ENCODE data around the gene AP1G2. TPM values are rescaled to one million over a fixed set of nuclear protein-coding genes. Genes with fewer than 3 reads are reported as not detected.
A peak's percentile ranks its signal among the peaks of the same experiment; 100 is the strongest.

AP1G2 gene
- total RNA-seq, 1 donor from 2014 or later, result 53.2 TPM

GRCh38 chr14:23563473-23564180 lies 4.0 kb downstream of the AP1G2 start:
- DNase-seq (ENCODE audit: low read depth, low spot score), result no peak
- Mint-ChIP-seq H3K27ac (ENCODE audit: unreplicated experiment) (no peak overlapping the region), H3K4me3 (peak overlapping the region; percentile 68), H3K27me3 (ENCODE audit: low read depth) (peaks cover 10% of the 10 kb centered on the region), H3K4me1 (peaks cover 28% of the 10 kb centered on the region), H3K9me3 (no peaks in the 10 kb centered on the region), H3K36me3 (ENCODE audit: low read depth) (no peaks in the 10 kb centered on the region)
- no peak for TF ChIP-seq CTCF (conservative IDR thresholded peaks at IDR 0.05)

- Mint-ChIP-seq H3K27ac (ENCODE audit: unreplicated experiment) (no peak overlapping the region), H3K4me3 (peak overlapping the region; percentile 60), H3K36me3 (ENCODE audit: low read depth) (no peaks in the 10 kb centered on the region), H3K27me3 (ENCODE audit: low read depth) (peaks cover 6% of the 10 kb centered on the region), H3K4me1 (peaks cover 27% of the 10 kb centered on the region), H3K9me3 (no peaks in the 10 kb centered on the region)
- DNase-seq (ENCODE audit: low read depth, low spot score), result peak; percentile 73
- peak; percentile 87 for TF ChIP-seq CTCF (conservative IDR thresholded peaks at IDR 0.05)
Observed at GRCh38 chr14:23562822-23563472, 4.6 kb downstream of the AP1G2 start.

DNA sequence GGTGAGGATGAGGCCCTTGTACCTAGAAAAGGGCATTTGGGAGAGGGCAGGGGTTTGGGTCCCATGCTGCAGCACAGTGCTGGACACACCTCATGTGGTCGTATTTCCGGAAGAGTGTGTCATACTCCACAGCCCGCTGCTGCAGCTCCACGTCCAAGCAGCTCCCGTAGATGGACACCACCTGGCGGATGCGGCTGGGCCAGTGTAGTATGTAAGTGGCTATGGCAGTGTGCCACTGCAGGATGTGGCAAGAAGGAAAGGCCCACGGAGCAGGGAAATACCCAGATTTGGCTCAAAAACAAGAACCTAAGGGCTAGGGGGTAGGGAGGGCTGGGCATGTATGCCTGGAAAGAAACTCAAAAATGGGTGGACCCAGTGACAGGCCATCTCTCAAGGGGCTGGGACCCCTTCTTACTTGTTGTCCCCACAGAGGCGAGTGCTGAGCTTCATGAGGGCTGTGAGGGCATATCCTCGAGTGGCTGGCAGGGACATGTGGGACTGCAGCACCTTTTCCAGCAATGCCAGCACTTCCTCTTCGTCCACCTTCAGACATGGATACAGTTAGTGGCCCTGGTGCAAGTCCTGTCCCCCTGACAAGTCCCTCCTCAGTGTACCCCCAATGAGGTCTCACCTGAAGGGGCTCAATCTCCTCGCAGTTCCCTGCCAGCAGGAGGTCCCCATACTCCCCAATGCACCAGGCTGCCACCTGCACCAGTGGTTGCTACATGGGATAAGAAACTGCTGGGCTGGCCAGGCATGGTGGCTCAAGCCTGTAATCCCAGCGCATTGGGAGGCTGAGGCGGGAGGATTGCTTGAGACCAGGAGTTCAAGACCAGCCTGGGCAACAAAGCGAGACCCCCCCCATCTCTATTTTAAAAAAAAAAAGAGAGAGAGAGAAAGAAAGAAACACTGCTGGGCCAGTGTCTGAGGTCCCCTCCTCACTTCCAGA lies 5.4 kb downstream of the AP1G2 start:
- no peak for DNase-seq (ENCODE audit: low read depth, low spot score)
- Mint-ChIP-seq H3K4me3 (peak overlapping the region; percentile 60), H3K27ac (ENCODE audit: unreplicated experiment) (no peak overlapping the region)

GRCh38 chr14:23561259-23561658 lies 6.3 kb downstream of the AP1G2 start:
- TF ChIP-seq CTCF (conservative IDR thresholded peaks at IDR 0.05), result no peak
- Mint-ChIP-seq H3K27ac (ENCODE audit: unreplicated experiment) (no peak overlapping the region), H3K4me1 (peaks cover 26% of the 10 kb centered on the region), H3K36me3 (ENCODE audit: low read depth) (no peaks in the 10 kb centered on the region), H3K9me3 (no peaks in the 10 kb centered on the region), H3K27me3 (ENCODE audit: low read depth) (no peaks in the 10 kb centered on the region), H3K4me3 (no peak overlapping the region)
- DNase-seq (ENCODE audit: low read depth, low spot score), result no peak

More for the DNA sequence above, 5.4 kb downstream of the AP1G2 start:
- peaks cover 4% of the 10 kb centered on the region for H3K27me3 Mint-ChIP-seq (ENCODE audit: low read depth)
- H3K4me1 Mint-ChIP-seq, result peaks cover 25% of the 10 kb centered on the region
- no peak for TF ChIP-seq CTCF (conservative IDR thresholded peaks at IDR 0.05)
- no peaks in the 10 kb centered on the region for H3K36me3 Mint-ChIP-seq (ENCODE audit: low read depth)
- H3K9me3 Mint-ChIP-seq, result no peaks in the 10 kb centered on the region

DNA sequence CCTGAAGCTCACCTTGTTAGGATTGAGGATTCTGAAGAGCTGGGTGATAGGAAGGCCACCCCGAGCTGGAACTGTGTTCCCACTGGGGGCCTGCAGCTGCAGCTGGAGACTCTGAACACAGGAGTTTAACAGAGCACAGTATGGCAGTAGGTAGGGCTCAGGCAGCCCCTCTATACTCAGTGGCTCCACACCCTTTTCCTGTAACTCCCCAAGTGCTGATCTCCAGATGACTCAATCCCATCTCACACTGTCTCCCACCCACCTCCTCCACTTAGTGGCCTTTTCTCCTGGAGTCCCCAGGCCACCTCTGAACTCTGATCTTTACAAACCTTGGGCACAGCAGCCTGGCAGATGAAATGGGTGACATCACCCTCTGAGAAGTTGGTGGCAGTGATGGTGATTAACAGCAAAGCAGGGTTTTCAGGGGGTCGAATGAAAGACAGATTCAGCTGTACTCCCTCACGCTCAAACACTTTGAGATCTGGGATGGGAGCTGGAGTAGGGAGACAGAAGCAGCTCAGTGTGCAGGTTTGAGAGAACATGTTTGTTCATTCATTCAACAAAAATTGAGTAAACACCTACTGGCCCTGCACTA lies 7.6 kb downstream of the AP1G2 start:
- Mint-ChIP-seq H3K27ac (ENCODE audit: unreplicated experiment) (no peak overlapping the region), H3K4me3 (peak overlapping the region; percentile 80), H3K36me3 (ENCODE audit: low read depth) (no peaks in the 10 kb centered on the region), H3K4me1 (peaks cover 37% of the 10 kb centered on the region), H3K9me3 (no peaks in the 10 kb centered on the region), H3K27me3 (ENCODE audit: low read depth) (no peaks in the 10 kb centered on the region)
- DNase-seq (ENCODE audit: low read depth, low spot score), result no peak
- TF ChIP-seq CTCF (conservative IDR thresholded peaks at IDR 0.05), result no peak

Measured in neural crest cell (in vitro differentiated cells).